Measurements from ENCODE around the gene CYP8B1.

DNA sequence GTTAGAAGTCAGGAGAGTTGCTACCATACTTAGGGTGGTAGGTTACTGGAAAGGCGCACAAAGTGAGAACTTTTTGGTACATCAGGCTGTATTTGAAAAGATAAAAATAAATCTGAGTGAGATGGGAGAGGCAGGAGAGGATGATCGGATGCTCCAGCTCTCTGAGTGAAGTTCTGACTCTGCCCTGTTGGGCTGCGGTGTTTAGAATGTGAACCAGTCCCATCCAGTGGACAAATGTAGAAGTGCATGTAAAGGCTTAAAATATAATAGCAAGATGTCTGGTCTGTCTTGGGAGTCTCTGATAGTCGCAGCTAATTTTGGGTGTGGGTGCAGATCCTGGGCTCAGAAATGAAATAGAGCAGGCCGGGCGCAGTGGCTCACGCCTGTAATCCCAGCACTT, 36.1 kb downstream of the CYP8B1 start:
- TF ChIP-seq EP300 (IDR thresholded peaks at IDR 0.05) = peak in 1 of 2 donors; percentile 35
- TF ChIP-seq, protein P1, sequence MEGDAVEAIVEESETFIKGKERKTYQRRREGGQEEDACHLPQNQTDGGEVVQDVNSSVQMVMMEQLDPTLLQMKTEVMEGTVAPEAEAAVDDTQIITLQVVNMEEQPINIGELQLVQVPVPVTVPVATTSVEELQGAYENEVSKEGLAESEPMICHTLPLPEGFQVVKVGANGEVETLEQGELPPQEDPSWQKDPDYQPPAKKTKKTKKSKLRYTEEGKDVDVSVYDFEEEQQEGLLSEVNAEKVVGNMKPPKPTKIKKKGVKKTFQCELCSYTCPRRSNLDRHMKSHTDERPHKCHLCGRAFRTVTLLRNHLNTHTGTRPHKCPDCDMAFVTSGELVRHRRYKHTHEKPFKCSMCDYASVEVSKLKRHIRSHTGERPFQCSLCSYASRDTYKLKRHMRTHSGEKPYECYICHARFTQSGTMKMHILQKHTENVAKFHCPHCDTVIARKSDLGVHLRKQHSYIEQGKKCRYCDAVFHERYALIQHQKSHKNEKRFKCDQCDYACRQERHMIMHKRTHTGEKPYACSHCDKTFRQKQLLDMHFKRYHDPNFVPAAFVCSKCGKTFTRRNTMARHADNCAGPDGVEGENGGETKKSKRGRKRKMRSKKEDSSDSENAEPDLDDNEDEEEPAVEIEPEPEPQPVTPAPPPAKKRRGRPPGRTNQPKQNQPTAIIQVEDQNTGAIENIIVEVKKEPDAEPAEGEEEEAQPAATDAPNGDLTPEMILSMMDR (IDR thresholded peaks at IDR 0.05) = peak; percentile 71 to 91 (median 78)

Data from tibial nerve (tissue), 4 donors.